GM12878 (cell line): ENCODE results near the gene FLYWCH2.

ENCODE experiments used
- ATF7 ChIP-seq: fragments of 450-650 bp; IDR thresholded peaks from 2 replicates; pipeline ENCODE4 v1.6.1; 2016; ENCODE audit warnings: low read depth, mild to moderate bottlenecking
- CTCF ChIP-seq, 3 experiments: IDR thresholded peaks in 2 of 3; conservative IDR thresholded peaks in 1 of 3; 2 replicates each; pipeline ENCODE4 v1.5.1; 2011; ENCODE audit warnings: low read depth in 3 of 3, low read length in 3 of 3, mild to moderate bottlenecking in 3 of 3, control low read depth in 2 of 3, moderate library complexity in 2 of 3, inconsistent platforms in 1 of 3, mixed read lengths in 1 of 3; ENCODE audit not compliant: control insufficient read depth in 2 of 3, insufficient read depth in 1 of 3; ENCODE audit errors: extremely low read depth in 1 of 3
- ELK1 ChIP-seq: IDR thresholded peaks from 2 replicates; pipeline ENCODE4 v1.6.1; 2012; ENCODE audit warnings: low read depth, low read length, improper control_type of control experiment
- HCFC1 ChIP-seq: fragments of 150-350 bp; IDR thresholded peaks from 2 replicates; pipeline ENCODE4 v1.6.1; 2014; ENCODE audit warnings: low read length
- NR2F1 ChIP-seq: fragments of 450-650 bp; conservative IDR thresholded peaks from 2 replicates; pipeline ENCODE4 v1.6.1; 2017; ENCODE audit warnings: mild to moderate bottlenecking
- POLR2AphosphoS2 ChIP-seq: IDR thresholded peaks from 2 replicates; pipeline ENCODE4 v1.6.1; 2011; ENCODE audit warnings: low read depth, mild to moderate bottlenecking, low read length, improper control_type of control experiment, moderate library complexity
- REST ChIP-seq: IDR thresholded peaks from 2 replicates; pipeline ENCODE4 v1.6.1; 2012; ENCODE audit warnings: mild to moderate bottlenecking, low read depth, low read length
- USF2 ChIP-seq: IDR thresholded peaks from 2 replicates; pipeline ENCODE4 v1.6.1; 2011; ENCODE audit warnings: low read depth, low read length, improper control_type of control experiment, borderline replicate concordance

GRCh38 chr16:2894231-2894630 lies 11.2 kb downstream of the FLYWCH2 start:
- TF ChIP-seq USF2 (no peak), CTCF (IDR thresholded peaks at IDR 0.05 in 2 of 3, conservative IDR thresholded peaks at IDR 0.05 in 1 of 3; ENCODE audit: control insufficient read depth in 2 of 3, extremely low read depth in 1 of 3, insufficient read depth in 1 of 3, low read depth in 3 of 3, low read length in 3 of 3) (no peak), POLR2AphosphoS2 (no peak), ELK1 (no peak), REST (no peak), NR2F1 (no peak), HCFC1 (no peak), ATF7 (no peak)
